Measurements from ENCODE around the gene TCF15.

GRCh38 chr20:622161-622560 lies 12.1 kb upstream of the TCF15 start:
- no peak for TF ChIP-seq CTCF (IDR thresholded peaks at IDR 0.05)
- no peak for TF ChIP-seq POLR2A (IDR thresholded peaks at IDR 0.05)
